Activated CD8-positive, alpha-beta memory T cell treated with anti-CD3 and anti-CD28 coated beads, Interleukin-2, amount 50 U/mL, for 24 hours (primary cell): Measurements from ENCODE around the gene CCDC9B.

ENCODE experiments used
- DNase-seq: peaks from one replicate; pipeline ENCODE4 v3.0.0-alpha.2; 2020; ENCODE audit errors: extremely low read depth

CCDC9B gene

GRCh38 chr15:40365624-40366456, 25.1 kb upstream of the CCDC9B start:
- DNase-seq: no peak

GRCh38 chr15:40365016-40365415, 24.3 kb upstream of the CCDC9B start:
- no peak for DNase-seq

DNA sequence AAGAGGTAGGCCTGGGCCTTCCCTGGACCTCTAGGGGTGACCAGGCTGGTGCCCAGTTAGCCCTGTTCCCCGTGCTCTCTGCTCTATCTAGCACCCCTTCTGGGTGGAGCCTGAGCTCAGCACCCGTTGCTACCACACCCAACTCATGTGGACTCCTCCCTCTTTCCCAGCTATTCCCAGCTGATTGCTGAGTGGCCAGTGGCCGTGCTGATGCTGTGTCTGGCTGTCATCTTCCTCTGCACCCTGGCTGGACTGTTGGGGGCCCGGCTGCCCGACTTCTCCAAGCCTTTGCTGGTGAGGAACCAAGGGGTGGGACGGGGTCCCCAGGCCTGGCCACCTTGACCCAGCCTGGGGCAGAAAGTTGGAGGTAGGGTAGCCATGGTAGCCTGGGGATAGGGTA, 23.5 kb upstream of the CCDC9B start:
- DNase-seq: no peak

- DNase-seq: no peak
Observed at GRCh38 chr15:40363611-40364010, 22.9 kb upstream of the CCDC9B start.

- DNase-seq: no peak
Observed at GRCh38 chr15:40361640-40362039, 20.9 kb upstream of the CCDC9B start.

- DNase-seq: no peak
Observed at GRCh38 chr15:40360015-40360414, 19.3 kb upstream of the CCDC9B start.

DNA sequence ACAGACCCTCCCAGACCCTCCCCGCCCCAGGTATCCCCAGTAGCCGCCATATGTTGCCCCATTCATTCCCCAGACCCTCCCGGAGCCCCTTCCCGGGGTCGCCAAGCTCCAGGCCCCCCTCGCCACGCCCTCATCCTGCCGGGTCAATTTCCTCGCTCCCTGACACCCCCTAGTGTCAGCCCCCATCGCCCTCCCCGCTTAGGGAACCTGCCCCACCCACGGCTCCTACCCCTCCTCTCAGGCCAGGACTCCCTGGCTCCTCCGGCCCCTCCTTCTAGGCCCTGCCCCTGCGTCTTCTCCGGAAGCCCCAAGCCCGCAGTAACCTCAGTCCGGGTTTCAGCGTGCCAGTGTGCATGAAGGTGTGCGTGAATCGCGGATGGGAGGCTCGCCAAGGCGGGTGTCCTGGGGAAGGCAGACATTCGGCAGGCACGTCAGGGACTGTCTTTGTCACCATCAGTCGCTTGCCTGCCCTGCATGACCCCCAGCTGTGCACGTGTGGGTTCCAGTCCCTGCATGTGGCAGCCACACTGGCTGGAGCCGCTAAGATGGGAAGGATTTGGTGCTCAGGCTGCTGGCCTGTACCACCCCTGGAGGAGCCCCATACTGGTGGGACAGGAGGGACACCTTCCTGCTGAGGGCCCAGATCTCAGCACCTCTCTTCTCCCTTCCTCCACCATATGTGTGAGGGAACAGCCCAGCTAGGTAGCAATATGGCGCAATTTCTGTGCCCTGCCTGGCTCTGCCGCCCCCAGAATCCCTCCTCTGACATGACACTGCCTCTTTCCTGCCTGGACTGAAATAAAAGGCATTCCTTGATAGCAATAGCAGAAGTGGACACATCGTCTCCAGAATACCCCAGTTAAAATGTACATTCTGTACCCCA, 18.0 kb upstream of the CCDC9B start:
- no peak for DNase-seq

- DNase-seq: peak; percentile 53
Observed at GRCh38 chr15:40357723-40358470, 17.2 kb upstream of the CCDC9B start, which contains the start of gene DISP2. DISP2 (plus strand) TSS chr15:40358219; CDS start chr15:40358322, 103 bp downstream.

GRCh38 chr15:40357246-40357645, 16.5 kb upstream of the CCDC9B start:
- DNase-seq: no peak

GRCh38 chr15:40355976-40356585, 15.3 kb upstream of the CCDC9B start:
- DNase-seq: no peak

DNA sequence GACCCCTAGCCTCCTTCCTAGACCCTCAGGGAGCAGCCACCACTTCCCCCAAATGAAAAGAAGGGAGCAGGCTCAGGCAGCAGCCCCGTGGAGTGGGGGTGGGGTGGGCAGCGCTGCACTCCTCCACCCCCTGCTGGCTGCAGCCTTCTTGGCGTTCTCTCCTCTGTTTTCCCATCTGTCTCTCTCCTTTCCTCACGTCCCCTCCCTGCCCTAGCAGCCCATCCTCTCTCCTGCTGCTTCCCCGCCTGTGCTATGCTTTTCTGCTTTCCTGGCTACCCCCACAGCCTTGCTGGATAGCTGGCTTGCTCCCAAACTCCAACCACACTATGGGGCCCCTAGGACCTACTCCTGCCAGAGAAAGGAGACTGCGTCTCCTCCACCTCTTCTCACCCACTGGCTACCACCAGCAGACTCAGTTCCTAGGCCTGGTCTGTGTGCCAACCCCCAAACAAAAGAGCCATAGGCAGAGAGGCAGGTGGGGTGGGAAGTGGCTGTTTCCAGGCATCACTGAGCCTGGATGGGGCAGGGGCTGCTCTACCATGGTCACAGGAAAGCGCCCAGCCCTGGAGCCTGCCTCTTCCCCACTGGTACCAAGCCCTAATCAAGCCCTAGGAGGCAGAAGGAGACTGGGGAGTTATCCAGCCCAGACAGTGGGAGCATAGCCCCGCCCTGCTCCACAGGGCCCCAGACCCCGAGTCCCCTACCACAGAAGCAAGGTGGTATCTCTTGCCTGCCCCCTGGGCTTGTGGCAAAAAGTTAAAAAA, 13.9 kb upstream of the CCDC9B start:
- DNase-seq: no peak

DNA sequence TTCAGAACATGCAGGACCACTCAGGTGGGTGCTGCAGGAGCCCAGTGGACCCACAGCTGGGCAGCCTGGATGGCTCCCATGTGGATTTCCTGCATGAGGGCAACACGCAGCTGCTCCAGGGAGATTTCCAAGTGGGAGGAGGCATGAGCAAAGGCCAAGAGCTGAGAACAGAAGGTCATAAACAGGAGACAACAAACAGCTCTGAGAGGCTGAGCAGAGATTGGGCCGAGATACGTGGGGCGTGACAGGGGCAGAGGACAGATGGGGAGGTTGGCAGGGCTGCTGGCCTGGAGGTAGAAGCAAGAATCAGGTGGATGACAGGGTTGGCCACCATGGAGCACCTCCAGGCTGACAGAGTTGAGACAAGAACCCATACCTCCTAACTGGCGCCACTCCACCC, 13.0 kb upstream of the CCDC9B start:
- no peak for DNase-seq

GRCh38 chr15:40352281-40352901, 11.7 kb upstream of the CCDC9B start:
- DNase-seq: no peak

GRCh38 chr15:40349163-40349562, 8.4 kb upstream of the CCDC9B start:
- no peak for DNase-seq

GRCh38 chr15:40348474-40348870, 7.7 kb upstream of the CCDC9B start:
- DNase-seq: no peak

- DNase-seq: no peak
Observed at GRCh38 chr15:40347559-40348473, 7.1 kb upstream of the CCDC9B start.

DNA sequence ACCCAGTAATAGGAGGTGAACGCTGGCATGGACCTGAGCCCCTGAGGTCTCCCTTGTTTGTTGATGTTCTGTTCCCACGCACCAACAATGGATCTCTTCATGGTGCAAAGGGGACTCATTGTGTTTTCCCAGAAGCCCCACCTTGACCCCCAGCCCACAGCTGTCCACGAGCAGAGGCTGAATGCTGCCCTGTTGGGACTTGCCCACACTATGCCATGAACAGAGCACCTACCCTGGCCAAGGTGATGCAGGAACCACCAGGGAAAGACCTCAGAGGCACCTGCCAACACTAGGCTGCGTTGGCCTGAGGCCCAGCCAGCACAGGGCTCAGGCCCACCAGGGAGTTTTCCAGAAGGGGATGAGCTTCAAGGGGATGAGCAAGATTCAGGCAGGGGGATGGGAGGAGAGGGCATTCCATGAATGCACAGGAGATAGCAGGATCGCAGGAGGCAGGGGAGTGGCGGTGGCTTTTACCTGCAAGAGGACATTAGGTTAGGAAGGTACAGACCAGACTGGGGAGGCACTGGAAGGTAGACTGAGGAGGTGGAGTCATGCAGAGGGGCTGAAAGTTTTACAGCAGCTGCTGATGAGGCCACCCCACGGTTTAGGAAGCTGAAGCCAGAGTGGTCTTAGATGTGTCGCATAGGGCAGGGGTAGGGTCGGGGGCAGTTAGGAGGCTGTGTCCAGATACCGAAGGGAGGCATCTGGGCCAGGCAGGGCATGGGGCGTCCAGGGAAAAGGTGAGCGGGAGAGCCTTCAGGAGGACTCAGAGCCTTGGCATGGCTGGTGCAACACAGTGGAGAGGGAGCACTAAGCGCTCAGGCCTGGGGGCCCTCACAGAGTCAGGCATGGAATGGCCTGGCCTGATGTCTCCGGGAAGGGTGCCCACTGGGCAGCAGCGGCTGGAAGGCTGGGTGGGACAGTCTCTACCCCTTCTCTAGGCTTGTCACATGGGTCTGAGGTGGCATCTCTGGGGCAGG, 6.1 kb upstream of the CCDC9B start:
- DNase-seq: no peak
